Measurements from ENCODE around the gene LNX1. TPM values are rescaled to one million over a fixed set of nuclear protein-coding genes. Genes with fewer than 3 reads are reported as not detected.

Gene LNX1
- total and polyA plus RNA-seq, 2 of the 8 experiments (the other 6 are each of a cell fraction or from before 2014, with no cell fraction given), result 2.7 to 3.8 TPM

GRCh38 chr4:53608242-53608641 lies 17.0 kb upstream of the LNX1 start (continued):
- no peak for TF ChIP-seq TAF7 (optimal IDR thresholded peaks at IDR 0.05; ENCODE audit: borderline replicate concordance, low read depth, low read length)

Data from H1 (cell line).